CD4-positive, alpha-beta T cell treated with Interleukin-2 at 100 ng/mL for 4 hours (primary cell): ENCODE results near the gene GRIK1.

Experiments used
- DNase-seq: peaks from one replicate; pipeline ENCODE4 v3.0.0-alpha.2; 2020; ENCODE audit warnings: low spot score

The GRIK1 gene

GRCh38 chr21:29642551-29643245 lies 297.1 kb downstream of the GRIK1 start:
- DNase-seq: no peak

- no peak for DNase-seq
Measured at GRCh38 chr21:29641635-29642550, 297.9 kb downstream of the GRIK1 start.

GRCh38 chr21:29641001-29641634 lies 298.7 kb downstream of the GRIK1 start:
- no peak for DNase-seq

GRCh38 chr21:29640080-29640508 lies 299.7 kb downstream of the GRIK1 start:
- DNase-seq: no peak

- no peak for DNase-seq
Measured at GRCh38 chr21:29639366-29640079, 300.3 kb downstream of the GRIK1 start.

- DNase-seq: no peak
Measured at GRCh38 chr21:29638761-29639327, 301.0 kb downstream of the GRIK1 start.

GRCh38 chr21:29638138-29638537 lies 301.7 kb downstream of the GRIK1 start:
- DNase-seq: no peak

- DNase-seq: no peak
Measured at GRCh38 chr21:29637553-29637952, 302.2 kb downstream of the GRIK1 start.

- DNase-seq: no peak
Measured at GRCh38 chr21:29637134-29637533, 302.7 kb downstream of the GRIK1 start.

- no peak for DNase-seq
Measured at GRCh38 chr21:29634418-29634817, 305.4 kb downstream of the GRIK1 start.

GRCh38 chr21:29633756-29634155 lies 306.0 kb downstream of the GRIK1 start:
- DNase-seq: no peak

GRCh38 chr21:29630441-29630840 lies 309.4 kb downstream of the GRIK1 start:
- DNase-seq: no peak

- DNase-seq: no peak
Measured at GRCh38 chr21:29627905-29628304, 311.9 kb downstream of the GRIK1 start.

- no peak for DNase-seq
Measured at GRCh38 chr21:29626801-29627470, 312.9 kb downstream of the GRIK1 start.

- DNase-seq: no peak
Measured at GRCh38 chr21:29625990-29626389, 313.8 kb downstream of the GRIK1 start.

GRCh38 chr21:29624776-29625175 lies 315.0 kb downstream of the GRIK1 start:
- no peak for DNase-seq

- no peak for DNase-seq
Measured at GRCh38 chr21:29621525-29621924, 318.3 kb downstream of the GRIK1 start.

- DNase-seq: no peak
Measured at GRCh38 chr21:29616209-29616751, 323.5 kb downstream of the GRIK1 start.

GRCh38 chr21:29613877-29614276 lies 325.9 kb downstream of the GRIK1 start:
- no peak for DNase-seq

GRCh38 chr21:29613021-29613420 lies 326.8 kb downstream of the GRIK1 start:
- no peak for DNase-seq
